Activated CD8-positive, alpha-beta memory T cell treated with anti-CD3 and anti-CD28 coated beads for 48 hours (primary cell): Measurements from ENCODE around the gene DOHH.

Source experiments
- DNase-seq, 3 experiments: peaks; one replicate each; pipeline ENCODE4 v3.0.0-alpha.2; 2020; ENCODE audit warnings: low read depth in 2 of 3, low spot score in 2 of 3

The DOHH gene, protein sequence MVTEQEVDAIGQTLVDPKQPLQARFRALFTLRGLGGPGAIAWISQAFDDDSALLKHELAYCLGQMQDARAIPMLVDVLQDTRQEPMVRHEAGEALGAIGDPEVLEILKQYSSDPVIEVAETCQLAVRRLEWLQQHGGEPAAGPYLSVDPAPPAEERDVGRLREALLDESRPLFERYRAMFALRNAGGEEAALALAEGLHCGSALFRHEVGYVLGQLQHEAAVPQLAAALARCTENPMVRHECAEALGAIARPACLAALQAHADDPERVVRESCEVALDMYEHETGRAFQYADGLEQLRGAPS

GRCh38 chr19:3500429-3501101 is at the start of gene DOHH:
TSS of gene DOHH (minus strand) at chr19:3500674. CDS start at chr19:3496814, 3,860 bp downstream.
- DNase-seq, result peak; percentile 89 to 93 (median 89)

- DNase-seq, result no peak
These were observed 49.3 kb upstream of the DOHH start for GRCh38 chr19:3549816-3550215.

- no peak for DNase-seq
These were observed 48.1 kb upstream of the DOHH start for GRCh38 chr19:3548606-3549005.

DNA sequence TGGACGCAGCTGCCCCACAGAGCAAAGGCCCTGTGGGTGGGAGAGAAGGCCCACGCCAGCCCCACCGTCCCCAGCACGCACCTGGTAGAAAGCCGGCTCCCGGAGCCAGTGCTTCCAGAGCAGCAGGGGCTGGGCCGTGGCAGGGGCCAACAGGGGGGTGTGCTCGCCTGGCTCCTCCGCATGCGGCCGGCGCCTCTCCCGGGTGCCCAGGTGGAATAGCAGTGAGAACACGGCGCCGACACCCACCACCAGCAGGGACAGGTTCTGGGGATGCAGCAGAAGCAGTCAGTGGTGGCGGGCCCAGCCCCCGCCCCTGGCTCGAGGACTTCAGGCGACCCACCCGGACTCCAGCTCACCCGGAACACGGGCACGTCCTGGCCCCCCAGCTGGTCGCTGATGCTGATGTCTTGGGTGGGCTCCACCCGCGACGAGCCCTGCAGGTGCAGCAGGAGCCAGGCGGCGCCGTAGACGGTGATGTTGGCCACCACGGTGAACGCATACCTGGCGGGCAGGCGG is 47.4 kb upstream of the DOHH start:
- DNase-seq, result no peak

DNA sequence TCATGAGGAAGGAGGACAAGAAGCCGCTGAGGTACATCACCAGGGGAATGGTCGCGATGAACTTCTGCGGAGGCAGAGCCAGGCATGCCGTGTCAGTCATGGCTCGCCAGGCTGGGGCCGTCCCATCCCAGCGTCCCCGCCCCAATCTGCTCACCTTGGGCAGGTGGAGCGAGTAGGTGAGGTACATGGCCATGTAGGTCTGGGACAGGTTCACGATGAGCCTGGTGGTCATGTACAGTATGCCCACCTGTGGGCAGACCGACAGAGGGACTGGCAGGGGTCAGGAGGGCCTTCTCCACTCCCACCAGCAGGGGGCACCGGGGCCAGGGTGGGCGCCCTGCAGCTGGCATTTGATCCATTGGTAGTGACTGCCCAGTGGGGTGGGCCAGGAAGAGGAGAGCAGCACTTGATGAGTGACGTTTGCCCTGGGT is 46.8 kb upstream of the DOHH start:
- DNase-seq, result no peak

GRCh38 chr19:3546119-3546518 is 45.6 kb upstream of the DOHH start:
- no peak for DNase-seq

GRCh38 chr19:3545669-3546034 is 45.2 kb upstream of the DOHH start:
- DNase-seq, result no peak

DNA sequence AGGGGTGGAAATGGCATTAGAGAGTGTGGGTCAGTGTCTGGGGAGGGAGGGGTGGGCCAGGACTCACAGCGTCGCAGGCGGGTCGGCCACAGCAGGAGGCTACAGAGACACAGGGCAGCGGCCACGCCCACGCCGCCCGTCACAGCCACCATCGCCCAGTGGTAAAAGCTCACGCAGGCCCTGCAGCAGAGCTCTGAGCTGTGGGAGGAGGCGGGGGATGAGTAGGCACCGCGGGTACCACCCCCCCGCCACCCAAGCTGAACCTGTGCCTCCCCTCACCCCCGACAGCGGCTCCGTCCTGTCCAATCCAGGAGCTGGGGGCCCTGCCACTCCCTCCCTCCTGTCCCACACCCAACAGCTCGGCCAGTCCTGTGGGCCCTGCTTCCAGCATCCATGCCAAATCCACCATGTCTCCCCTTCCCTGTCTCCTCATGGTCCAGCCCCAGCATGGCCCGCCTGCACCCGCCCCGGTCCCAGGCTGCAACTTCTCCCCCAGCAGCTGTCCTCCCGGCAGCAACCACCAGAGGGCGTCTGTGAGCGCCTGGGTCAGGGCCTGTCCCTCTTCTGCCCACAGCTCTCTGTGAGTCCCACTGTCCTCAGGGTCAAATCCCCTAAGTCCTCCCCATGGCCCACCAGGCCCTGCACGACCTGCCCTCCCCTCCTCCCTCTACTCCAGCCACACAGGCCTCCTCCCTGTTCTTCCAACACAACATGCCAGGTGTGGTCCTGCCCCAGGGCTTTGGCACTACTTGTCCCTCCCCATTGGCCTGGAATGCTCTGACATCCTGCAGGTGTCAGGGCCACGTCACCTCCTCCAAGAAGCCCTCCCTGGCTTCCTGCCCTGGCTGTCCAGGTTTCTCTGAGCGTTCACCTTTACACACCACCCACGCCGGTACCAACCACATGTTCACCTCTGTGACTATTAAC is 44.5 kb upstream of the DOHH start:
- peak; percentile 52 to 96 (median 90) for DNase-seq

GRCh38 chr19:3544058-3544376 is 43.5 kb upstream of the DOHH start:
- DNase-seq, result no peak

DNA sequence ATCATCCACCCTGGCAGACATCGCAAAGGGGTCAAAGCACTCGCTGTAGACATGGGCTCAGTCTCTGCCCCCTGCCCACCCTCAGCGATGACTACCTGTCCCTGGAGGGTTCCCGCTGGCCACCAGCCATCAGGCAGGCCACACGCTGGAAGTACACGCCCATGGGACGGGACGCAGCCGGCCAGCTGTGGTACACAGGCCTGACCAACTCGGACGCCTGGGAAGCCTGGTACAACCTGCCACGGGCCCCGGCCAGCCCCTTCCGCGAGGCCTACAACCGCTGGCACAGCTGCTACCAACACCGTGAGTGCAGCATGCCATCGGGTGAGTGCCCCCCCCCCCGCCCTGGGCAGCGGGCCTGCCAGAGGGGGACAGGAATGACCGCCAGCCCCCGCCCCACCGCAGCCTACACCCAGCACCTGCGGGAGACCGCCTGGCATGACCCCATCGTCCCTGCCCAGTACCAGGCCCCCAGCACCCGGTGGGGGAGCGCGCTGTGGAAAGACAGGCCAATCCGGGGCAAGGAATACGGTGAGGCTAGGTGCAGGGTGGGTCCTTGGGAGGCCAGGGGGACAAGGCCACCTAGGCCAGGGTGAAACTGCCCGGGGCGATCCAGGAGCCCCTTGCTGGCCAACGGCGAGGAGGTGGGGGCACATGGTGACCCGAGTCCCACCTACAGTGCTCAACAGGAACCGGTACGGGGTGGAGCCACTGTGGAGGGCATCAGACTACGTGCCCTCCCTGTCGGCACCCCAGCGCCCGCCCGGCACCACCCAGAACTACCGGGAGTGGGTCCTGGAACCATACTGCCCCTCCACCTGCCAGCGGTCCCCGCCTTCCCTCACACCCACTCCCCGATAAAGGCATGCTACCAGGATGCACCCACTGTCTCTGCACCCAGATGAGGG is 42.9 kb upstream of the DOHH start:
- DNase-seq, result no peak

DNA sequence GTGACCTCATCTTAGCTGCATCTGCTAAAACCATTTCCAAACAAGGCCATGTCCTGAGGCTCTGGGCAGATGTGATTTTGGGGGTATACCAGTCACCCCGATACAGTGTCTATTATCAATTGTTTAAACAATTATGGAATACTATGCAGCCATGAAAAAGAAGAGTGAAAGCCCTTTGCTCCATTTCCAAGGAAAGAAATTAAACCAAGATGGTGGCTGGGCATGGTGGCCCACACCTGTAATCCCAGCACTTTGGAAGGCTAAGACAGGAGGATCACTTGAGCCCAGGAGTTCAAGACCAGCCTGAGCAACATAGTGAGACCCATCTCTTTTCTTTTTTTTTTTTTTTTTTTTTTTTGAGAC is 39.3 kb upstream of the DOHH start:
- no peak for DNase-seq

GRCh38 chr19:3538965-3539755 is 38.7 kb upstream of the DOHH start, which contains the start of gene TEKTIP1:
TSS of gene TEKTIP1 (plus strand) at chr19:3539174. CDS start at chr19:3539178, 4 bp downstream.
- no peak for DNase-seq

GRCh38 chr19:3538258-3538929 is 37.9 kb upstream of the DOHH start:
- DNase-seq, result no peak

DNA sequence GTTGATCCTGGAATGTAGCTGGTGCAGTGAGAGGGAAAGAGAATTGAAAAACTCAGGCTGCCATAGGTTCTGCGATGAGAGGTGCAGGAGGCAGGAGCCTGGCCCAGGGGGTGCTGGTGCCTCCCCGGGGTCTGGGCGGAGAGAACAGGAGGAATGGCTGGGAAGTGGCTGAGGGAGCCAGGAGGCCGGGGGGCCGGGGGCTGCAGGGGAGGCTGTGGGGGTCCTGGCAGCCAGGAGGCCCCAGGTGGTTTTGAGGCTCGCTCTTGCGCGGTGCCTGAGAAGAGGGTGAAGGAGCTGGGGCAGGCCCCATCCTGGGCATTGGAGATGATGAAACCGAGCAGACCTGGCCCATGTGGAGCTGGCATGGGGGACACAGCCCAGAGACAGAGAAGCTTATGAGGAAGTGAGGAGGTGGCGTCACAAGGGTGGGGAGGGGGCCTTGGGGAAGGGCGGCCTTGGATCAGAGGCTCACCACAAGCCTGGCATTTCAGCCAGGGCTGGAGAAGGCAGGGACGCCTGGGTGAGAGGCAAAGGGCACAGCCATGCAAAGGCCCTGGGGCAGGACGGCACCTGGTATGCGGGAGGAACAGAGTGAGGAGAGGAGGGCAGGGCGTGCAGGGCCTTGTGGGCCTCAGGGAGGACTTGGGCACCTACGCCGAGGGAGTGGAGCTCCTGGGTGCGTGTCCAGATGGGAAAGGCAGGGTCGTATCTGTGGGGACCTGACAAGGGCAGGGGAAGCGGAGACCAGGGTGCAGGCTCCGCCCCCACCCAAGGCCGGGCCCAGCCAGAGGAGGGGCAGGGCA is 37.2 kb upstream of the DOHH start:
- DNase-seq, result no peak

DNA sequence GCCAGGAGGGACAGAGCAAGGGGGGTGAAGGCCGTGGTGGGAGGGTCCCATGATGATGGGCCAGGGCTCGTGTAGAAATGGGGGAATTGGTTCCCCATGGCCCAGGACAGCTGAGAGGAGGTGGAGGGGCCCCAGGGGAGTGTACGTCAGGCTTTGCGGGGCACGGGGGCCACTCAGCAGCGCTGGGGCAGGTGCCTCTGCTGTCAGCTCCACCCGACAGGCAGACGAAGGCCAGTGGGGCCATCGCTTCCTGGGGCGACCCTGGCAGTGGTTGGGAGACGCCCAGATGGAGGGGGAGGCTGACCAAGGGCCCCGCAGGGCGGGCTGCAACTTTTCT is 36.6 kb upstream of the DOHH start:
- DNase-seq, result no peak

DNA sequence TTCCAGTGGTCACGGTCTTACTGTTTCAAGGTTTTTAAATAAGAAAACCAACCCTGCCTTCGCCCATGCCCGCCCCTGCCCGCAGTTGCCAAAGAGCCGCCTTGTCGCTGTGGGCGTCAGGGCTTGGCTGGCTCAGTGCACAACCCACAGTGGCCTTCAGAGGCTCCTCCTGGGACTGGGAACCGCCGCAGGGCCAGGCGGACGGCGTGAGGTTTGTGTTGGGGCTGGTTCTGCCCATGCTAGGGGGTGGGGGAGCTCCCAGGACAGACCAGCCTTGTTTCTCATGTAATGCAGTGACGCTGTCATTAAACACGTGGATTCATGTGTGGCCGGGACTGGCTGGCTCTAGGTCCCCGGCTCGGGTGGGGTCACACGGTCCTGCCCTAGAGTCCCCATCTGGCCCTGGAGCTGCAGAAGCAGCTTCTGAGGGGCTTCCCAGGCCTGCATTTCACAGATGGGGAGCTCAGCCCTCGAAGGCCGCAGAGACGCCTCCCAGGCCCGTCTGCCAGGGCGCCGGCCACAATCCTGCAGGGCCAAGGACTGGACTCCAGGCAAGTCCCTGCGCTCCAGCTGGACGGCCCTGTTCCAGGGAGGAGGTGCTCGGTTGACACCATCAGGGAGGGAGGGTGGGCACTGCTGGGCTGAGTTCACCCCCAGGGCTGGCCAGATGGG is 36.1 kb upstream of the DOHH start:
- no peak for DNase-seq

- no peak for DNase-seq
These were observed 35.5 kb upstream of the DOHH start for GRCh38 chr19:3535981-3536380.

GRCh38 chr19:3535563-3535965 is 35.1 kb upstream of the DOHH start:
- no peak for DNase-seq
